ENCODE results near the gene RAPGEF5.

GRCh38 chr7:22231806-22232205, 125.1 kb downstream of the RAPGEF5 start:
- TF ChIP-seq CTCF (IDR thresholded peaks at IDR 0.05), result no peak
- TF ChIP-seq POLR2A (IDR thresholded peaks at IDR 0.05), result no peak
- no peak for TF ChIP-seq EP300 (IDR thresholded peaks at IDR 0.05)
